GM18505 (cell line): ENCODE measurements around the gene SNX21.
"Not testable (repeated sequence)": the region's sequence is repeated elsewhere in the genome, so short reads cannot be mapped to it uniquely, and the experiment has no call there.

Experiments used
- ATAC-seq: cut with Tn5 transposase; IDR thresholded peaks from one replicate; pipeline ENCODE4 v1.9.1; 2021; ENCODE audit not compliant: unreplicated experiment
- POLR2A ChIP-seq: IDR thresholded peaks from 4 replicates; pipeline ENCODE4 v1.6.1; 2011; ENCODE audit warnings: borderline replicate concordance; ENCODE audit not compliant: insufficient read depth, insufficient read length; ENCODE audit errors: extremely low read depth

SNX21 gene

GRCh38 chr20:45867136-45867818, 33.7 kb downstream of the SNX21 start:
- no peak for TF ChIP-seq POLR2A
- no peak for ATAC-seq

- no peak for ATAC-seq
- no peak for TF ChIP-seq POLR2A
Observed at GRCh38 chr20:45867819-45868176, 34.2 kb downstream of the SNX21 start.

GRCh38 chr20:45872626-45873025, 39.0 kb downstream of the SNX21 start:
- no peak for ATAC-seq
- no peak for TF ChIP-seq POLR2A

GRCh38 chr20:45873409-45874103, 40.0 kb downstream of the SNX21 start:
- TF ChIP-seq POLR2A = no peak
- no peak for ATAC-seq

- not testable (repeated sequence) for ATAC-seq
Observed at GRCh38 chr20:45874104-45874481, 40.5 kb downstream of the SNX21 start.

GRCh38 chr20:45874576-45874975, 41.0 kb downstream of the SNX21 start:
- no peak for TF ChIP-seq POLR2A
- ATAC-seq = no peak

- no peak for ATAC-seq
- TF ChIP-seq POLR2A = no peak
Observed at GRCh38 chr20:45878076-45878761, 44.6 kb downstream of the SNX21 start.

GRCh38 chr20:45880988-45881788, 47.6 kb downstream of the SNX21 start, which contains the start of gene ZSWIM1:
TSS of gene ZSWIM1 (plus strand) at chr20:45881227. CDS start at chr20:45882593, 1,366 bp downstream.
- peak; percentile 92 for ATAC-seq
- TF ChIP-seq POLR2A = peak; percentile 91

- no peak for ATAC-seq
- TF ChIP-seq POLR2A = no peak
Observed at GRCh38 chr20:45882469-45883099, 49.0 kb downstream of the SNX21 start.

- no peak for TF ChIP-seq POLR2A
- ATAC-seq = no peak
Observed at GRCh38 chr20:45883100-45883469, 49.5 kb downstream of the SNX21 start.

GRCh38 chr20:45886590-45887345, 53.2 kb downstream of the SNX21 start:
- TF ChIP-seq POLR2A = no peak
- ATAC-seq = no peak

- no peak for ATAC-seq
- no peak for TF ChIP-seq POLR2A
Observed at GRCh38 chr20:45887346-45887715, 53.7 kb downstream of the SNX21 start, which contains the start of gene SPATA25. TSS of gene SPATA25 (minus strand) at chr20:45887622. CDS start at chr20:45887590, 32 bp downstream.
